ENCODE results near the gene ZNF407. TPM values are rescaled to one million over a fixed set of nuclear protein-coding genes. Genes with fewer than 3 reads are reported as not detected.

The ZNF407 gene
- total and polyA plus RNA-seq, 8 donors, result 2.1 to 49.0 (median 14.6) TPM

- no peaks in the 10 kb centered on the region for H3K9me3 ChIP-seq
- TF ChIP-seq POLR2A (IDR thresholded peaks at IDR 0.05) (no peak), CTCF (IDR thresholded peaks at IDR 0.05) (no peak), EP300 (IDR thresholded peaks at IDR 0.05) (no peak), POLR2AphosphoS5 (IDR thresholded peaks at IDR 0.05) (no peak)
- DNase-seq, result no peak
- peaks cover 0 to 6% (median 0%) of the 10 kb centered on the region in 4 donors for H3K36me3 ChIP-seq
- no peak overlapping the region for H3K4me3 ChIP-seq
- 72 to 77% (median 73%) methylated on average over 6 of the region's 6 CpGs for WGBS, 5 donors
- no peaks in the 10 kb centered on the region for H3K4me1 ChIP-seq
- H3K27ac ChIP-seq, result no peak overlapping the region
- H3K27me3 ChIP-seq, result no peaks in the 10 kb centered on the region
- intact Hi-C loops (cut with DNase I; ENCODE audit: low total_unique reads), result no loop called here
Observed at GRCh38 chr18:74982946-74983635, 385.4 kb downstream of the ZNF407 start.

DNA sequence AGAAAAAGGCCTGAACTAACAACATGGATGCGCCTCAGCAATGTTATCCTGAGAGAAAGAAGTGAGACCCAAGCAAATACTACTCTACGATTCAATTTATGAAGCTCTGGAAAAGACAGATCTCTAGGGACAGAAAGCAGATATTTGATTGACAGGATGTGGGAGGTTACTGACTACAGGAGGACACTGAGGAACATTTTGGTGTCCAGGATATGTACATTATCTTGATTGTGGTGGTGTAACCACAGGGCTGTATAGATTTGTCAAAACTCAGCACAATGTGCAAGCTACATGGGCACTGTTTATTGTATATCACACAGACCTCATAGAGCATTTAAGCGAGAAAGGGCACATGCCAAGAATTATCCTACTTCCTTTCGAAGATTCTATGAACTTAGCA lies 391.5 kb downstream of the ZNF407 start:
- no peak overlapping the region for H3K4me3 ChIP-seq
- no peaks in the 10 kb centered on the region for H3K27me3 ChIP-seq
- intact Hi-C loops (cut with DNase I; ENCODE audit: low total_unique reads), result no loop called here
- no peak overlapping the region for H3K27ac ChIP-seq
- H3K9me3 ChIP-seq, result no peaks in the 10 kb centered on the region
- H3K36me3 ChIP-seq, result no peaks in the 10 kb centered on the region
- TF ChIP-seq POLR2AphosphoS5 (IDR thresholded peaks at IDR 0.05), result no peak
- TF ChIP-seq POLR2A (IDR thresholded peaks at IDR 0.05), result no peak
- no peak for TF ChIP-seq CTCF (IDR thresholded peaks at IDR 0.05)
- no peak for TF ChIP-seq EP300 (IDR thresholded peaks at IDR 0.05)
- WGBS, 5 donors, result 91 to 98% (median 97%) methylated on average over 4 of the region's 4 CpGs
- no peak for DNase-seq
- no peaks in the 10 kb centered on the region for H3K4me1 ChIP-seq

DNA sequence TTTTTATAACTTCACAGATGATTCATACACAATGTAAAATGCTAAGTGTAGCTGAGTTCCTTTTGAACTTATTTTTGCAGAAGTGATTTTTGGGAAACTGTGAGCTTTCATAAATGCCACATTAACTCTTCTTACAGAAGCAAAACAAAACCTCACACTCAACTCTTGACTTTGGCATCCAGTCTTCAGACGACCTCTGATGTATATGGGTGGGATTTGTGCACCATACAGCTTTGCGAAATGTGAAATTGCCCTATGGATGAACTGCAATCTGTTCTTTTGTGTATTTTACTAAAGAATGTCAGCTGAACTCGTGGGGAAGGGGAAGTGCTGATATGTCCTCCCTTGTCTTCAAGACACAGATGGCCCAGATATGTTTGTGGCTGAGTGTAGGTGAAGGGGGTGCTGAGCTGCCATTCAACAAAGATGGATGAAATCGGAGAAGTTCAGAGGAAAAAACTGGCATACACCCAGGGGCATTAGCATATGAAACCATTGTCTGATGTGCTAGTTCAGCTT lies 393.0 kb downstream of the ZNF407 start:
- H3K27me3 ChIP-seq, result no peaks in the 10 kb centered on the region
- intact Hi-C loops (cut with DNase I; ENCODE audit: low total_unique reads), result no loop called here
- H3K4me3 ChIP-seq, result no peak overlapping the region
- H3K27ac ChIP-seq, result peak overlapping the region in 2 of 5 donors; percentile 22 to 48
- peaks cover 0 to 10% (median 0%) of the 10 kb centered on the region in 4 donors for H3K4me1 ChIP-seq
- no peaks in the 10 kb centered on the region for H3K9me3 ChIP-seq
- peak in 1 of 2 donors; percentile 18 for DNase-seq
- TF ChIP-seq POLR2A (IDR thresholded peaks at IDR 0.05) (no peak), CTCF (IDR thresholded peaks at IDR 0.05) (no peak), POLR2AphosphoS5 (IDR thresholded peaks at IDR 0.05) (no peak), EP300 (IDR thresholded peaks at IDR 0.05) (no peak)
- 60 to 74% (median 64%) methylated on average over 4 of the region's 4 CpGs for WGBS, 5 donors
- no peaks in the 10 kb centered on the region for H3K36me3 ChIP-seq

- TF ChIP-seq EP300 (IDR thresholded peaks at IDR 0.05), result no peak
- TF ChIP-seq POLR2AphosphoS5 (IDR thresholded peaks at IDR 0.05), result no peak
- TF ChIP-seq CTCF (IDR thresholded peaks at IDR 0.05), result no peak
- TF ChIP-seq POLR2A (IDR thresholded peaks at IDR 0.05), result no peak
- Histone ChIP-seq H3K36me3 (no peaks in the 10 kb centered on the region), H3K4me1 (peaks cover 0 to 10% (median 0%) of the 10 kb centered on the region in 4 donors), H3K27me3 (no peaks in the 10 kb centered on the region), H3K27ac (peak overlapping the region in 4 of 5 donors; percentile 14 to 57 (median 44)), H3K4me3 (no peak overlapping the region), H3K9me3 (no peaks in the 10 kb centered on the region)
- no peak for DNase-seq
- 70 to 76% (median 74%) methylated on average over 19 of the region's 19 CpGs for WGBS, 5 donors
- intact Hi-C loops (cut with DNase I; ENCODE audit: low total_unique reads), result no loop called here
Observed at GRCh38 chr18:74994502-74995418, 397.1 kb downstream of the ZNF407 start.

Measured in stomach (tissue), 9 donors.